ENCODE results near the gene TMEM132D.

GRCh38 chr12:129079719-129080118 is 824.1 kb downstream of the TMEM132D start:
- no peak for TF ChIP-seq BRCA1 (IDR thresholded peaks at IDR 0.05; ENCODE audit: low read depth, low read length)
- no peak for TF ChIP-seq EP300 (IDR thresholded peaks at IDR 0.05; ENCODE audit: borderline replicate concordance in 1 of 2, low read depth in 2 of 2, low read length in 2 of 2)
- no peak for TF ChIP-seq RNF2 (IDR thresholded peaks at IDR 0.05; ENCODE audit: borderline replicate concordance, low read depth, low read length, missing control alignments, poor library complexity, severe bottlenecking)
- no peak for TF ChIP-seq JUN (IDR thresholded peaks at IDR 0.05; ENCODE audit: low read depth, low read length)
- no peak for TF ChIP-seq MAX (IDR thresholded peaks at IDR 0.05)
- TF ChIP-seq TCF12 (IDR thresholded peaks at IDR 0.05; ENCODE audit: low read depth, low read length): no peak
- TF ChIP-seq KDM5A (IDR thresholded peaks at IDR 0.05; ENCODE audit: low read length): no peak
- no peak for TF ChIP-seq EZH2 (IDR thresholded peaks at IDR 0.05; ENCODE audit: low read depth, low read length, severe bottlenecking)
- TF ChIP-seq TAF1 (IDR thresholded peaks at IDR 0.05; ENCODE audit: low read depth, low read length): no peak
- no peak for TF ChIP-seq BCL11A (IDR thresholded peaks at IDR 0.05; ENCODE audit: low read depth in 2 of 2, low read length in 2 of 2)
- TF ChIP-seq ATF2 (IDR thresholded peaks at IDR 0.05; ENCODE audit: low read length): no peak
- no peak for TF ChIP-seq PHF8 (conservative IDR thresholded peaks at IDR 0.05; ENCODE audit: low read depth, low read length)
- TF ChIP-seq POLR2A (IDR thresholded peaks at IDR 0.05; ENCODE audit: control extremely low read depth in 1 of 2, low read depth in 2 of 2, low read length in 2 of 2): no peak
- TF ChIP-seq USF2 (IDR thresholded peaks at IDR 0.05; ENCODE audit: low read length): no peak

All from H1 (cell line).